NCI-H345 treated with DMSO at 0.1 percent for 48 hours (cell line): ENCODE results near the gene ALKBH5.

Source experiments
- DNase-seq: peaks from one replicate; lab custom pipeline; 2025; ENCODE audit not compliant: unreplicated experiment; lab: John Stamatoyannopoulos, UW

The ALKBH5 gene

GRCh38 chr17:18240449-18240848, 56.8 kb downstream of the ALKBH5 start:
- DNase-seq = no peak

- no peak for DNase-seq
Observed at GRCh38 chr17:18241229-18241871, 57.7 kb downstream of the ALKBH5 start.

GRCh38 chr17:18245038-18245776, 61.6 kb downstream of the ALKBH5 start:
- DNase-seq = no peak

- DNase-seq = no peak
Observed at GRCh38 chr17:18246109-18246725, 62.6 kb downstream of the ALKBH5 start.

- DNase-seq = peak; percentile 17
Observed at GRCh38 chr17:18246880-18247612, 63.4 kb downstream of the ALKBH5 start.

GRCh38 chr17:18247613-18248001, 64.0 kb downstream of the ALKBH5 start:
- DNase-seq = no peak

GRCh38 chr17:18248300-18248731, 64.7 kb downstream of the ALKBH5 start:
- DNase-seq = peak; percentile 5

- no peak for DNase-seq
Observed at GRCh38 chr17:18248811-18249210, 65.2 kb downstream of the ALKBH5 start.

GRCh38 chr17:18250259-18250658, 66.6 kb downstream of the ALKBH5 start:
- peak; percentile 21 for DNase-seq

- DNase-seq = no peak
Observed at GRCh38 chr17:18250708-18251107, 67.1 kb downstream of the ALKBH5 start.

- no peak for DNase-seq
Observed at GRCh38 chr17:18251204-18251603, 67.6 kb downstream of the ALKBH5 start.

GRCh38 chr17:18252160-18252559, 68.5 kb downstream of the ALKBH5 start:
- DNase-seq = no peak

GRCh38 chr17:18253187-18253884, 69.7 kb downstream of the ALKBH5 start:
- no peak for DNase-seq

GRCh38 chr17:18253947-18254821, 70.6 kb downstream of the ALKBH5 start:
- no peak for DNase-seq

- no peak for DNase-seq
Observed at GRCh38 chr17:18254888-18255649, 71.4 kb downstream of the ALKBH5 start.

GRCh38 chr17:18256351-18256750, 72.7 kb downstream of the ALKBH5 start:
- DNase-seq = no peak

- no peak for DNase-seq
Observed at GRCh38 chr17:18256776-18257175, 73.1 kb downstream of the ALKBH5 start.

- no peak for DNase-seq
Observed at GRCh38 chr17:18257268-18257981, 73.8 kb downstream of the ALKBH5 start.

- no peak for DNase-seq
Observed at GRCh38 chr17:18257982-18258355, 74.3 kb downstream of the ALKBH5 start.
